SK-N-MC (cell line): ENCODE results near the gene MOV10L1.

Experiments used
- DNase-seq: peaks from one replicate; pipeline ENCODE4 v3.0.0-alpha.2; 2011; ENCODE audit warnings: low read depth, low spot score
- H3K27ac ChIP-seq: fragments of 200-600 bp; sonication (generic); 2 replicates; pipeline ENCODE4 v1.5.1; 2016; ENCODE audit warnings: mixed run types
- H3K36me3 ChIP-seq: fragments of 200-600 bp; sonication (generic); 2 replicates; pipeline ENCODE4 v1.6.1; 2017; ENCODE audit warnings: antibody characterized with exemption, low read length, mixed read lengths; ENCODE audit not compliant: insufficient read depth
- H3K4me3 ChIP-seq: fragments of 200-600 bp; sonication (generic); 2 replicates; pipeline ENCODE4 v1.5.1; 2016
- H3K9ac ChIP-seq: fragments of 200-600 bp; sonication (generic); 2 replicates; pipeline ENCODE4 v1.8.0; 2017; ENCODE audit warnings: mixed run types, mixed read lengths; ENCODE audit not compliant: insufficient read length
- H3K9me3 ChIP-seq: fragments of 200-600 bp; sonication (generic); 2 replicates; pipeline ENCODE4 v1.6.1; 2017; ENCODE audit warnings: low read depth, mild to moderate bottlenecking, antibody characterized with exemption, low read length, moderate library complexity, mixed read lengths
- EZH2 ChIP-seq: fragments of 200-600 bp; sonication (generic); IDR thresholded peaks from one replicate; pipeline ENCODE4 v1.6.1; 2017; ENCODE audit warnings: antibody characterized with exemption
- FOXP2 ChIP-seq: optimal IDR thresholded peaks from 2 replicates; pipeline ENCODE3; 2011; ENCODE audit warnings: mild to moderate bottlenecking, moderate library complexity; ENCODE audit not compliant: insufficient read depth; ENCODE audit errors: extremely low read length, control extremely low read depth
- POLR2AphosphoS5 ChIP-seq: IDR thresholded peaks from 2 replicates; pipeline ENCODE4 v1.6.1; 2012; ENCODE audit warnings: mild to moderate bottlenecking, low read depth, low read length, borderline replicate concordance

Gene MOV10L1

GRCh38 chr22:50211147-50211546 is 121.3 kb downstream of the MOV10L1 start:
- no peak overlapping the region for H3K4me3 ChIP-seq
- H3K9me3 ChIP-seq = no peaks in the 10 kb centered on the region
- no peak overlapping the region for H3K27ac ChIP-seq
- TF ChIP-seq FOXP2 (no peak), EZH2 (no peak), POLR2AphosphoS5 (no peak)
- no peak overlapping the region for H3K9ac ChIP-seq
- no peak for DNase-seq
- H3K36me3 ChIP-seq = peaks cover 56% of the 10 kb centered on the region
